ENCODE results near the gene KRTAP2-3.
A peak's percentile ranks its signal among the peaks of the same experiment; 100 is the strongest.
"Not testable (repeated sequence)": the region's sequence is repeated elsewhere in the genome, so short reads cannot be mapped to it uniquely, and the experiment has no call there.

KRTAP2-3 gene

GRCh38 chr17:41073676-41074075 lies 13.8 kb upstream of the KRTAP2-3 start:
- no peak overlapping the region for H3K4me3 ChIP-seq (ENCODE audit: low read depth, low read length)
- DNase-seq (ENCODE audit: low read depth, low spot score), result no peak
- no peak for TF ChIP-seq CTCF (IDR thresholded peaks at IDR 0.05; ENCODE audit: low read depth, low read length)
- in situ Hi-C loops (cut with HindIII; ENCODE audit: low sequenced_read_pairs), result no loop called here

GRCh38 chr17:41071606-41072360 lies 11.9 kb upstream of the KRTAP2-3 start:
- in situ Hi-C loops (cut with HindIII; ENCODE audit: low sequenced_read_pairs), result no loop called here

GRCh38 chr17:41069031-41069430 lies 9.1 kb upstream of the KRTAP2-3 start:
- no peak for TF ChIP-seq CTCF (IDR thresholded peaks at IDR 0.05; ENCODE audit: low read depth, low read length)
- H3K4me3 ChIP-seq (ENCODE audit: low read depth, low read length), result no peak overlapping the region
- in situ Hi-C loops (cut with HindIII; ENCODE audit: low sequenced_read_pairs), result no loop called here
- DNase-seq (ENCODE audit: low read depth, low spot score), result no peak

More at GRCh38 chr17:41071606-41072360, 11.9 kb upstream of the KRTAP2-3 start:
- TF ChIP-seq CTCF (IDR thresholded peaks at IDR 0.05; ENCODE audit: low read depth, low read length), result no peak
- H3K4me3 ChIP-seq (ENCODE audit: low read depth, low read length), result no peak overlapping the region
- no peak for DNase-seq (ENCODE audit: low read depth, low spot score)

GRCh38 chr17:41067281-41067680 lies 7.4 kb upstream of the KRTAP2-3 start:
- in situ Hi-C loops (cut with HindIII; ENCODE audit: low sequenced_read_pairs), result no loop called here
- DNase-seq (ENCODE audit: low read depth, low spot score), result no peak

GRCh38 chr17:41065829-41066624 lies 6.1 kb upstream of the KRTAP2-3 start, which contains the start of gene KRTAP2-4:
TSS of gene KRTAP2-4 (minus strand) at chr17:41065879. CDS start at chr17:41065845, 34 bp downstream.
- no peak within 1 kb of the TSS for H3K4me3 ChIP-seq (ENCODE audit: low read depth, low read length)
- peak; percentile 83 for DNase-seq (ENCODE audit: low read depth, low spot score)
- TF ChIP-seq CTCF (IDR thresholded peaks at IDR 0.05; ENCODE audit: low read depth, low read length), result no peak
- in situ Hi-C loops (cut with HindIII; ENCODE audit: low sequenced_read_pairs), result no loop called here

More at GRCh38 chr17:41067281-41067680, 7.4 kb upstream of the KRTAP2-3 start:
- no peak overlapping the region for H3K4me3 ChIP-seq (ENCODE audit: low read depth, low read length)
- TF ChIP-seq CTCF (IDR thresholded peaks at IDR 0.05; ENCODE audit: low read depth, low read length), result no peak

- DNase-seq (ENCODE audit: low read depth, low spot score); in situ Hi-C loops (cut with HindIII; ENCODE audit: low sequenced_read_pairs): not testable (repeated sequence)
Observed at GRCh38 chr17:41065016-41065689, 5.2 kb upstream of the KRTAP2-3 start.

More at GRCh38 chr17:41065016-41065689, 5.2 kb upstream of the KRTAP2-3 start:
- not testable (repeated sequence) for H3K4me3 ChIP-seq (ENCODE audit: low read depth, low read length)

Data from astrocyte of the spinal cord (primary cell).